Cardiac septum (tissue), 1 donor: ENCODE results near the gene CAP1. TPM values are rescaled to one million over a fixed set of nuclear protein-coding genes. Genes with fewer than 3 reads are reported as not detected.
"Not testable (repeated sequence)": the region's sequence is repeated elsewhere in the genome, so short reads cannot be mapped to it uniquely, and the experiment has no call there.

Source experiments
- DNase-seq: peaks from one replicate; pipeline ENCODE4 v3.0.0-alpha.2; 2020; ENCODE audit warnings: low spot score
- intact Hi-C: fragments of 100-400 bp; cut with DNase I; formaldehyde crosslinking; loops from one replicate; pipeline ENCODE4 v1.14.0; 2022
- total RNA-seq: library from RNA; stranded (reverse); fragmentation: NEBNext Ultra II Directional; extraction: Animal tissue kit (Norgen Biotek cat#: 25700); gene quantifications from one replicate; pipeline ENCODE4 v1.2.1, GENCODE V29; 2021
- donor health status: DM: no; HTN: no; CAD: no.

Gene CAP1
- total RNA-seq, 1 donor from 2014 or later = 82.8 TPM

DNA sequence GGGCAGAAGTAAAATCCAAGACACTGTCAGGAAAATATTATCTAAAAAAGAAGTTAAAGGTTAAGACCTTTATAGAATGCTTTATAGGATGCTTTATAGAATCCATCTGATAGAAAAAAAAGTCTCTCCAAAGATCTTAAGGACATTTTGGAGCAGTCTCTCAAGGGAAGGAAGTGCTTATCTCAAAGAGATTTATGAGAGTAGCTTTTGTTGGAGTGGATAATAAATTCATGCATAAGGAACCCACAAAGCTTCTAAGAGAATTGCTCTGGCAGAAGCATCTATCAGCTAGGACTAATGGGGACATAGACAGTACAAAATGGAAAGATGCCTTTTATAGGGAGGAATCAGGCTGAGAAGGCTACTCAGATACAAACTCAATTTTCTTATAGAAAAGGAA, 12.9 kb upstream of the CAP1 start:
- no peak for DNase-seq
- intact Hi-C loops = no loop called here

DNA sequence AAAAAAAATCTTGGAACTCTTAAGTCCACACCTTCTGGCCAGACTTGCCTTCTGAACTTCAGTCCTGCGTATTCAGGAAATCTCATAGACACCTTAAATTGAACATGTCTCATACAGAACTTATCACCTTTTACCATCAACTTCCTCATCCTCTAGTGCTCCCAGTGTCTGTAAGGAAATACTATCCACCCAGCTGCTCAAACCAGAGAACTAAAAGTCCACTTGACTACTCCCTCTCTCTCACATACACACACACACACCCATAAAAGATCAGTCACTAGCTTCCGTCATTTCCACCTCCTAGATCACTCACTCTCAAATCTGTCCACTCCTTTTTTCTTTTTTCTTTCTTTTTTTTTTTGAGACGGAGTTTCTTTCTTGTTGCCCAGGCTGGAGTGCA, 10.9 kb upstream of the CAP1 start:
- intact Hi-C loops = loop anchor here (5.0 to 10.0 kb wide), 2 partner anchors 55 to 212 kb away; no protein-coding TSS in a partner anchor
- DNase-seq = no peak

- intact Hi-C loops = loop anchor here (5.0 to 10.0 kb wide), 2 partner anchors 56 to 213 kb away; no protein-coding TSS in a partner anchor
Observed at GRCh38 chr1:40030528-40031135, 9.9 kb upstream of the CAP1 start.

GRCh38 chr1:40032240-40032891, 8.2 kb upstream of the CAP1 start:
- no peak for DNase-seq
- intact Hi-C loops = loop anchor here (5.0 to 10.0 kb wide), 2 partner anchors 58 to 215 kb away; no protein-coding TSS in a partner anchor

More at GRCh38 chr1:40030528-40031135, 9.9 kb upstream of the CAP1 start:
- DNase-seq = no peak

DNA sequence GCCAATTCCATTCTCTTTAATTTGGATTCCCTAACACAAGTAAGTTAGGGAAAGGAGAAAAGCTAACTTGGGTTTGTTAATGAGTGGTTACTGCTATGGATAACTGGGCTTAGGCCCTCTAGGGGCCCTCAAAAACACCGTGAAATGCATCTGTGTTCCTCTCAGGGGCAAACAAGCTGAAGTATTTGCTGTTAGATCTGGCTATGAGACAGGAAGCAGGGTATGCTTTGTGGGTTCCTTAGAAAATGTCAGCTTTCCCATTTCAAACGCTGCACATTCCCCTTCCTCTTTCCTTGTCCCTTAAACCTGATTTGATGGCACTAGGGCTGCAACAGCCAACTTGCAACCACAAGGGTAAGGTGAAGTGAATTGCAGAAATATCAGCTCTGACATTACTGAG, 5.7 kb upstream of the CAP1 start:
- no peak for DNase-seq
- intact Hi-C loops = loop anchor here (5.0 to 10.0 kb wide), 2 partner anchors 60 to 218 kb away; no protein-coding TSS in a partner anchor

GRCh38 chr1:40036574-40036973, 4.0 kb upstream of the CAP1 start:
- peak; percentile 89 for DNase-seq
- intact Hi-C loops = loop anchor here (10.0 kb wide), 1 partner anchor 62 kb away; no protein-coding TSS in a partner anchor

DNA sequence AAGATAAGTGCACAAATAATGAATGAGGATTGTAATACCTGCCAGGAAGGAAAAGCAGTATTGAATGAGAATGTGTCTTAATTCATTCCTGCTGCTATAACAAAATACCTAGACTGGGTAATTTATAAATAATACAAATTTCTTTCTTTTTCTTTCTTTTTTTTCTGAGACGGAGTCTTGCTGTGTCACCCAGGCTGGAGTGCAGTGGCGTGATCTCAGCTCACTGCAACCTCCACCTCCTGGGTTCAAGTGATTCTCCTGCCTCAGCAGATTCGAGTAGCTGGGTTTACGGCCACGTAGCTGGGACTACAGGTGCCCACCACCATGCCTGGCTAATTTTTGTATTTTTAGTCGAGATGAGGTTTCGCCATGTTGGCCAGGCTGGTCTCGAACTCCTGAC, 3.3 kb upstream of the CAP1 start:
- DNase-seq = not testable (repeated sequence)
- intact Hi-C loops = loop anchor here (10.0 kb wide), 1 partner anchor 62 kb away; no protein-coding TSS in a partner anchor

- intact Hi-C loops = loop anchor here (10.0 kb wide), 1 partner anchor 64 kb away; no protein-coding TSS in a partner anchor
- DNase-seq = no peak
Observed at GRCh38 chr1:40038697-40039096, 1.8 kb upstream of the CAP1 start.

- intact Hi-C loops = loop anchor here (10.0 kb wide), 1 partner anchor 64 kb away; no protein-coding TSS in a partner anchor
- DNase-seq = no peak
Observed at GRCh38 chr1:40039245-40039756, 1.2 kb upstream of the CAP1 start.

- DNase-seq = peak; percentile 96
- intact Hi-C loops = loop anchor here (2.0 to 10.0 kb wide), 2 partner anchors 19 to 65 kb away; no protein-coding TSS in a partner anchor
Observed at GRCh38 chr1:40039757-40040510, 595 bp upstream of the CAP1 start.

DNA sequence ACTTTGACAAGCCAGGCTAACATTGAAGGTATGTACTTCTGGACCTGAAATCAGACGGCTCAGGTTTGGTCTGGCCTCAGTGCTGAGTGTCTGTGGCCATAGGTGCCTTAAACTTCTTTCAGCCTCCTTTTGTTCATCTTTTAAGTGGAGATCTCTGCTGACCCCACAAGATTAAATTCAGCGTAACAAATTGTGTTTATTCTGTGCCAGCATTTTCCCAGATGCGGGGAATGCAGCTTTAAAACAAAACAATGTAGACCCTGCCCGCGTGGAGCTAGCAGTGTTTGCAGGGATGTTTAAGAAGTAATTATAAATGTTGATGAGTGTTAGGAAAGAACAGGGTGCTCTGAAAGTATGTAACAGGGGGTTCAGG, 923 bp downstream of the CAP1 start:
- no peak for DNase-seq
- intact Hi-C loops = loop anchor here (2.0 kb wide), 1 partner anchor 17 kb away; no protein-coding TSS in a partner anchor

- intact Hi-C loops = no loop called here
- no peak for DNase-seq
Observed at GRCh38 chr1:40042341-40042740, 1.8 kb downstream of the CAP1 start.

DNA sequence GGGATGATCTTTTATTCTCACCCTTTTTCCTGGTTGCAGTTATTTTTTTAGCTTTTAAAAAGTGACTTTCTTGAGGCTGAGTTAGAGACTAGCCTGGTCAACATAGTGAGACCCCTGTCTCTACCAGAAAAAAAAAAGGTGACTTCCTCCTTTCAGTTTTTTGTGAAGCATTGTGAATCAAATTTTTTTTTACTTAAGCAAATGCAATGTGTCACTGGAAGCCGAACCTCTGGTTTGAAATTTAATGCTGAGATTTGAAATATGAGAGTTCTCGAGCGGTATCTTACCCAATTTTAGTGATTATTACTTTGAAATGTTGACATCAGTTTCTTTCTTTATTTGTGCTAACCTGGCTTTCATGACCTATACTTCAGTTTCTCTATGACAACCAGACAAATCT, 3.6 kb downstream of the CAP1 start:
- intact Hi-C loops = no loop called here
- no peak for DNase-seq

GRCh38 chr1:40045182-40045581, 4.7 kb downstream of the CAP1 start:
- intact Hi-C loops = no loop called here

GRCh38 chr1:40045766-40046165, 5.2 kb downstream of the CAP1 start:
- no peak for DNase-seq
- intact Hi-C loops = no loop called here

More at GRCh38 chr1:40045182-40045581, 4.7 kb downstream of the CAP1 start:
- no peak for DNase-seq

DNA sequence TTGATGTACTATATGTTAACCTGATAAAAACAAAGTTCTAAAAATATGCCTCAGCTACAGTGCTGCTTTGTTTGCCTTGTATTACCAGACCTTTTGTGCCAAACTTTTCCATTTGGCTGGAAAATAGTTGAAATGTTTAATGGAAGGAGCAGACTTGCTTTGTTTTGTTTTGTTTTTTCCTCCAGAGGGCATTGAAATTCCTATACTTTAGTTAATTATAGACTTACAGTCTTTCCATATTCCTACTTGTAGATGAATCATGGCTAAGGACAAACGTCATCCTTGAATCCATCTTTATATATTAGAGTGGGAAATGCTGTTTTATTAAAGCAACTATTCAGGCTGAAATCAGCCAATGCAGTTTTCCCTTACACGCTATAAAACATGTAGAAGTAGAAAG, 6.7 kb downstream of the CAP1 start:
- no peak for DNase-seq
- intact Hi-C loops = no loop called here

- DNase-seq = no peak
- intact Hi-C loops = no loop called here
Observed at GRCh38 chr1:40047769-40048168, 7.2 kb downstream of the CAP1 start.

GRCh38 chr1:40049725-40050124, 9.2 kb downstream of the CAP1 start:
- intact Hi-C loops = no loop called here
- no peak for DNase-seq

DNA sequence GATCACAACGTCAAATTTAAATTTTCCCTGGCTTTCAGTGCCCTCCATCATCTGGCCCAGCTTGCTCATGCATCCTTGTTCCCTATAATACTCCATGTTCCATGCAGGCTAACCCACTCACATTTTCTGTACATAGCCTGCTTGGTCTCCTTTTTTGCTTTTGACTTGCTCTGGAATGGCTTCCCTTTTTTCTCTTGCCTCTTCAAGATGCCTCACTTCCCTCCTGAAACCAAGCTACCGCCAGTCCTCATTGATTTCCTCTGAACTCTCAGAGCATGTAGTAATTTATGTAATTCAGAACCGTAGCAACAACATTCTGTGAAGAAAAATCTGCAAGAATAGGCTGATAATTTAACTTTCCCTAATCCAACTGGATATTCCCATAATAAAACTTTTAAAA, 10.3 kb downstream of the CAP1 start:
- no peak for DNase-seq
- intact Hi-C loops = no loop called here
